CD4-positive, alpha-beta T cell treated with Interleukin-1 beta for 1 hour (primary cell): ENCODE results near the gene MAP2K5.

ENCODE experiments used
- DNase-seq, 2 donors: peaks; one replicate each; pipeline ENCODE4 v3.0.0-alpha.2; 2020 to 2022

The MAP2K5 gene

DNA sequence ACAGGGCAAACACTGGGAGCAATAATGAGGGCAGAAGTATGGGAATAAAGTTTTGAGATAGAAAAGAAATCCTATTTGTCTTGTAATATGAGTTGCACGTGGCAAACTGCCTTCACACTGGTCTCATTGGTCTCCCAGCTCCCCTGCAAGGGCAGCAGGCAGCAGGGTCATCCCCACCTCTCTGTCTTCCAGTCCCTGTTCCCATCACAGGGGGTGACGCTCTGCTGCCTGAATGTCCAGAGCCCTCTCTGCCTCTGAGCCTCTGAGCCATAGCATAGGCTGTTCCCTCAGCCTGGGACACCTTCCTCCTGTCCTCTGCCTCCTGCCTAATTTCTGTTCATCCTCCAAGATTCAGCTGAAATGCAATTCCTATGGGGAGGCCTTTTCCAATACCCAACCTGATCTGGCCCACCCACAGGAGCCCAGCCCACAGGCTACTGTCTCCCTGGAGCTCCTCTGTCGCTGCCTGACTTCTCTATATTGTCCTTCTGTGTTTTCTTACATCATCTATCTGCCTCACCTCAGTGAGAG, 270.7 kb downstream of the MAP2K5 start:
- DNase-seq = no peak

- no peak for DNase-seq
Observed at GRCh38 chr15:67815036-67815592, 272.6 kb downstream of the MAP2K5 start.

GRCh38 chr15:67816668-67817067, 274.2 kb downstream of the MAP2K5 start:
- DNase-seq = no peak

DNA sequence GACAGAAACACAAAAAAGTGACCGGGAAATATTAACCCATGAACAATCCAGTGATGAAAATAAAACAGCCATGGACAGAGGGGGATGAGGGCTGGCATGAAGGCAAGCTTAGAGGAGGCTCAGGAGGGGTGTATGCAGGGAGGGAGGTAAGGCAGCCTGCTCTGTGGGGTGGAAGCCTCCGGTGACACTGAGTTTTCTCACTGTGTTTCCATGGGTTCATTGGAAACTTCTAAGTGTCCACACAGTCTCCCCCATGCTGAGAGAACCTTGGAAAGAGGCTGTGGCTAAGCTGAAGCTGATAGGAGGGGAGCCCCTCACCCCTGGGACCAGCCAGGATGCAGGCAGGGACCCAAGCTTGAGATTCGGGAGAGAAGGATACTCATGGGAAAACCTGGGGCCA, 276.0 kb downstream of the MAP2K5 start:
- DNase-seq = no peak

DNA sequence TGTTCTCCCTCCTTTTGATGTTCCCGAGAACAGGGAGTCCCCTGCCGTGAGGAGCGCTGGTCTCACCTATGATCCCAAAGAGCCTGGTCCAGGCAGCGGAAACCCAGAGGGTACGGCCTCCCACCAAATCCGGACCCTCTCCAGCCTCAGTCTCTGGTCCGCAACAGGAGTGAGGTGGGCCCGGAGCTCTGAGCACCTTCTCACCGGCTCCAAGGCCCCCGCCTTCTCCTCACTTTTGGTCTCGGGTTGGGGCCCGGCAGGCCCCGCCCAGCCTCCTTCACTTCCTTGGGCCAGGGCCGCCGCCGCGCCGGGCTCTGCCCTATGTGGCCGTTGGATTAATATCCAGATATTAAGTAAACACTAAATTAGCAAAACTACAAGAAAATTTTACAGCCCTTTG, 277.1 kb downstream of the MAP2K5 start:
- no peak for DNase-seq

GRCh38 chr15:67820122-67820991, 277.9 kb downstream of the MAP2K5 start:
- DNase-seq = no peak

GRCh38 chr15:67820992-67821783, 278.7 kb downstream of the MAP2K5 start:
- peak in 1 of 2 donors; percentile 17 for DNase-seq

- DNase-seq = no peak
Observed at GRCh38 chr15:67821784-67822440, 279.4 kb downstream of the MAP2K5 start.

DNA sequence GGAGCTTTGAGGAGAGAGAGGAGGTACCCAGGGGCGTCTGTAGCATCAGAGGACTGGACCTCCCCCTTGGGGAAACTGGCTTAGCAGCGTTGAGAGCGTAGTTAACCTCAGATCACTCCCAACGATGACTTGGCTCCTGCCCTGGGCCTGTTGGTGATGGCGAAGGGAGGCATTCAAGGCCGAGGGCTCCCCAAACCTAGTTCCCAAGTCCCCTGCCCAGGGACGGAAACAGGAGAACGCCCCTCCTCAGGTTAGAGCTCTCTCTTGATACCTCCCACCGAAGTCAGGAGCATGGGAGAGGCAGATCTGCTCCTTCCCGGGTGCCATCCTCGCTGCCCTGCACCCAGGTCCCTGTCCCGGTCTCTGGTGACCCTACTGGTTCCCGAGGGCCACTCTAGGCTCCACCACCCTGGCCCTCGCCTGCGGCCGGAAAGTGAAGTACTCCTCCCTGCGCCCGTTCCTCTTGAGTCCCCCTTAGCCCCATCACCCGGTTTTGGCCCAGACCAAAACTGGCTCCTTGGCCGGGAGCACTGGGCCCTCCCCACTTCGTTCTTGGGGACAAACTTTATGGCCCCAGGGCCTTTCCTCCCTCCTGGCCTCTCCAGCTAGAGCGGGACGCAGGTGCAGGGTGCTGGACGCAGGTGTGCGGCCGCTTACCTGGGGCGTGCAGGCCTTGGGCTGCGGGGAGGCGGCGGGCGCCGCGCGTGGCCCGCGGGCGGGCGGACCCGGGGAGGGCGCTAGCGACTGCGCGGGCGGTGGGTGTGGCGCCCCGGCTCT, 280.2 kb downstream of the MAP2K5 start:
- DNase-seq = no peak

- DNase-seq = no peak
Observed at GRCh38 chr15:67823314-67824196, 281.1 kb downstream of the MAP2K5 start.

DNA sequence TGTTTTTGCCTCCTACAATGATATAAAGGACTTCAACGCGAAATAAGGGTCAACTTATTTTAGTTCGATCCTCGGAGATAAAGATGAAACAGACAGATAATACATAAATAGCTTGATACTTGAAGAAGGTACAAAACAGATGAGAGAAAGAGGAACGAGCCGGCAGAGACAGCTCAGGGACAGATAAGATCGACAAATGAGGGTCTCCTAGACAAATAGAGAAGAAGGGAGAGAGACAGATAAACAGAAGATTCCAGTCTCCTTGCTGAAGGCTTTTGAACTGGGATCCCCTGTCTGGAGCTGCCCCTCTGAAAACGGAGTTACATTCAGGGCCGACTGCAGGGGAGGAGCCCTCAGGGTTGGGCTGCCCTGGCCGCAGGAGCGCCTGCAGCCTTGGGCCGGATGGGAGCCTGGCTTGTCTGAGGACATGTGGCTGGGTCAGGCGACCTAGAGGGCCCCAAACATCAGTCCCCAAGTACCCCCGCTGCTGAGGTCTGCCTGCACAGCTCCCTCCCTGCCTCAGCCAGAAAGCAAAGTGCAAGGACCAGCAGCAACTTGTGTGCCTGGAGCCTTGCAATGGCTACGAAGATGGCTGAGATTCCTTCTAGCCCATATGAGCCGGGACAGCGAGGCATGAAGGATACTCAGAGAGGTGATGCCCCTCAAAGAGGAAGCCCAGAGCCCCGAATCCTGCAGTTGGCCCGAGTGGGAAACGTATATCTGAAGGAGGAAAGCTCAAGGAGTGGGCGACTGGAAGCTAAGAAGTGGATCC, 281.9 kb downstream of the MAP2K5 start:
- DNase-seq = no peak

DNA sequence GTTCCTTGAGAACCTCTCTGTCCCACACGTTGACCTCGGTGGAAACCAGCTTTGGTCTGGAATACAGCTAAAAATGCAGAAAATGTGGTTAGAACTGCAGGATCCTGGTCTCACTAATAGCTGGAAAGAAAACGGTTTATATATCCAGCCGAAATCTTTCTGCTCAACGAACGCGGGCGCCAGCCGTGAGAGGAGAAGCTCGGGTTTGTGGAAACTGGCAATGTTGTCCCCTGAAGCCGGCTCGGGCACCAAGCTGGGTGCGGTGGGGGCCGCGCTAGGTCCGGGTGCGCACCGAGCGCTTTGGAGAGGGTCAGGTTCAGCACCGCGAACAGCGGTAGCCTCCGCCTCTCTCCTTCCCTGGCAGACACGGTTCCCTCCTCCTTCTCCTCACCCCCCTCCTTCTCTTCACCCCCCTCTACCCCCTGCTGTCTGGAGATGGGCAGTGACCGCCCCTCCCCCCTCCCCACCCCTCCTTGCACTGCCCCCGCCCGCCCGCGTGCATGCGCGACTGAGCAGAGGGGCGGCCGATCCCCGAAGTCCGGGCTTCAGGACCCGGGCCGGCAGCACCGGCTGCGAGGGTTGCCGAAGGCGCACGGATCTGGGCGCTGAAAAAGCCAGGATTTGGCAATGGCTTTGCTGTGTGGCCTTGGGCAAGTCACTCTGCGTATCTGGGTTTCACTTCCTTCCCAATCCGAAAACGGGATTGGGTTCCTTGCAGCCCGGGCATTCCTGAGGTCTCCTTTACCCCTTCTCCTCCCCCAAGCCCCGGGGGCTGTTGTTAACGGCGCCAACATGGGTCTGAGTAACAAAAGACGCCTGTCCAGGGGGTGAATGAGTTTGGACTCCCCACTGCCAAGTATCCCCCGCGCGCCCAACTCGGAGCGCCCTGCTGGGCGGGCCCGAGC, 282.7 kb downstream of the MAP2K5 start, which contains the start of gene SKOR1:
SKOR1 (plus strand) TSS at position 534 of the 905 bp plus-strand sequence; CDS start at position 628, 94 bp downstream.
- DNase-seq = no peak

DNA sequence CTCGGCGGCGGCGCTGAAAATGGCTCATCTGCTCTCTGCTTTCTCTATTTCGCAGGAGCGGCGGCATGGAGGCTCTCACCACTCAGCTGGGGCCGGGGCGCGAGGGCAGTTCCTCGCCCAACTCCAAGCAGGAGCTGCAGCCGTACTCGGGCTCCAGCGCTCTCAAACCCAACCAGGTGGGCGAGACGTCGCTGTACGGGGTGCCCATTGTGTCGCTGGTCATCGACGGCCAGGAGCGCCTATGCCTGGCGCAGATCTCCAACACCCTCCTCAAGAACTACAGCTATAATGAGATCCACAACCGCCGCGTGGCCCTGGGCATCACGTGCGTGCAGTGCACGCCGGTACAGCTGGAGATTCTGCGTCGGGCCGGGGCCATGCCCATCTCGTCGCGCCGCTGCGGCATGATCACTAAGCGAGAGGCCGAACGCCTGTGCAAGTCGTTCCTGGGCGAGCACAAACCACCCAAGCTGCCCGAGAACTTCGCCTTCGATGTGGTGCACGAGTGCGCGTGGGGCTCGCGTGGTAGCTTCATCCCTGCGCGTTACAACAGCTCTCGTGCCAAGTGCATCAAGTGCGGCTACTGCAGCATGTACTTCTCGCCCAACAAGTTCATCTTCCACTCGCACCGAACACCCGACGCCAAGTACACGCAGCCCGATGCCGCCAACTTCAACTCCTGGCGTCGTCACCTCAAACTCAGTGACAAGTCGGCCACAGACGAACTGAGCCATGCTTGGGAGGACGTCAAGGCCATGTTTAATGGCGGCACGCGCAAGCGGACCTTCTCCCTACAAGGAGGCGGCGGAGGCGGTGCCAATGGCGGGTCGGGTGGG, 283.6 kb downstream of the MAP2K5 start:
- no peak for DNase-seq

DNA sequence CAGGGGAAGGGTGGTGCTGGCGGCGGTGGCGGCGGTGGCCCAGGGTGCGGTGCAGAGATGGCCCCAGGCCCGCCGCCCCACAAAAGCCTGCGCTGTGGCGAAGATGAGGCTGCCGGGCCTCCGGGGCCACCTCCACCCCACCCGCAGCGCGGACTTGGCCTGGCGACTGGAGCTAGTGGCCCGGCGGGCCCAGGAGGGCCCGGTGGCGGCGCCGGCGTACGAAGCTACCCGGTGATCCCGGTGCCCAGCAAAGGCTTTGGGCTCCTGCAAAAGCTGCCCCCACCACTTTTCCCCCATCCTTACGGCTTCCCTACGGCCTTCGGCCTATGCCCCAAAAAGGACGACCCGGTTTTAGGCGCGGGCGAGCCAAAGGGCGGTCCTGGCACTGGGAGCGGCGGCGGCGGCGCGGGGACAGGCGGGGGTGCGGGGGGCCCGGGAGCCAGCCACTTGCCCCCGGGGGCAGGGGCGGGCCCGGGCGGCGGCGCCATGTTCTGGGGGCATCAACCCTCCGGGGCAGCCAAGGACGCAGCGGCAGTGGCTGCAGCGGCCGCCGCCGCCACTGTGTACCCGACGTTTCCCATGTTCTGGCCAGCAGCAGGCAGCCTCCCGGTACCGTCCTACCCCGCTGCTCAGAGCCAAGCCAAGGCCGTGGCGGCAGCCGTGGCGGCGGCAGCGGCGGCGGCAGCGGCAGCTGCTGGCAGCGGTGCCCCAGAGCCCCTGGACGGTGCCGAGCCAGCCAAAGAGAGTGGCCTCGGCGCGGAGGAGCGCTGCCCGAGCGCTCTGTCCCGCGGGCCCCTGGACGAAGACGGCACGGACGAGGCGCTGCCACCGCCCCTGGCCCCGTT, 284.4 kb downstream of the MAP2K5 start:
- no peak for DNase-seq

DNA sequence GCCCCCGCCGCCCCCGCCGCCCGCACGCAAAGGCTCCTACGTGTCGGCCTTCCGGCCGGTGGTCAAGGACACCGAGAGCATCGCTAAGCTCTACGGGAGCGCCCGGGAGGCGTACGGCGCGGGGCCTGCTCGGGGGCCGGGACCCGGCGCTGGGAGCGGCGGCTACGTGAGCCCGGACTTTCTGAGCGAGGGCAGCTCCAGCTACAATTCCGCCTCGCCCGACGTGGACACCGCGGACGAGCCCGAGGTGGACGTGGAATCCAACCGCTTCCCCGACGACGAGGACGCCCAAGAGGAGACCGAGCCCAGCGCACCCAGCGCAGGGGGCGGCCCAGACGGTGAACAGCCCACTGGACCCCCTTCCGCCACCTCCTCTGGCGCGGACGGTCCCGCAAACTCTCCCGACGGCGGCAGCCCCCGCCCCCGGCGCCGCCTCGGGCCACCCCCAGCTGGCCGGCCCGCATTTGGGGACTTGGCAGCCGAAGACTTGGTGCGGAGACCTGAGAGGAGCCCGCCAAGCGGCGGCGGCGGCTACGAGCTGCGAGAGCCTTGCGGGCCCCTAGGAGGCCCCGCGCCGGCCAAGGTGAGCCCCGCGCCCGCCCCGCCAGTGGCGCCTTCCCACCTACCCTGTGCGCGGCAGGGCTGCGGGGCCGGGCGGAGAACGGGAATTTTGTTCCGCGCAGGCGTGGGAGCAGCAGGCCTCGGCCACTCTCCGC, 285.2 kb downstream of the MAP2K5 start:
- no peak for DNase-seq

DNA sequence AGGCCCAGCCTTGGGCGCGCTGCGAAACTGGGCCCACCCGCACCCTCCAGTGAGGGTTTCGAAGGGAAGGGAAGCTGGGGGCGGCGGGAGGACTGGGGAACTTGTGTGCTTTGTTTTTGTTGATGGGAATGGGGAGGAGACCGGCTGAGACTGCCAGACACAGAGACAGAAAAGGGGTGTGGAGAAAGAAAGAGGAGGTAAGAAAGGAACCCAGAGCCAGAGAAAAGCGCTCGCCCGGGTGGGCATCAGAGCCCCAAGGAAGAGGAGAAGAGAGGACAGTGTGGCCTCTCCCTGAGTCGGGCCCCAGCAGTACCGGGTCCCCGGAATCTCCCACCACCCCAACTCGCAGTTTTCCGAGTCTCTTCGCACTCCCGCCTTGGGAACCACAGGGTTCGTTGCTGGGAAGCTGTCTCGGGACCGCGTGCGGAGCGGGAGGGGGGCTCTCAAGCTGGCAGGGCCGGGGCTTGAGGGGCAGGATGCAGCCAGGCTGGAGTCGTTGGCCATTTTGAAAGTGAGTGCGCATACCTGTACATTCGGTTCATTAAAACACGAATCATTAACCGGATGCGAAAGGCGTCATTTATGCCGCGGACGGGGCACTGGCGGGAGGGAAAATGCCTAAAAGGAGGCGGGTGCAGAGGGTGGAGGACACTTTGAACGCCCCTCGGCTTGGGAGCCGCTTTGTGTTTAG, 285.9 kb downstream of the MAP2K5 start:
- no peak for DNase-seq
